ENCODE data around the gene TTBK2.

The TTBK2 gene

DNA sequence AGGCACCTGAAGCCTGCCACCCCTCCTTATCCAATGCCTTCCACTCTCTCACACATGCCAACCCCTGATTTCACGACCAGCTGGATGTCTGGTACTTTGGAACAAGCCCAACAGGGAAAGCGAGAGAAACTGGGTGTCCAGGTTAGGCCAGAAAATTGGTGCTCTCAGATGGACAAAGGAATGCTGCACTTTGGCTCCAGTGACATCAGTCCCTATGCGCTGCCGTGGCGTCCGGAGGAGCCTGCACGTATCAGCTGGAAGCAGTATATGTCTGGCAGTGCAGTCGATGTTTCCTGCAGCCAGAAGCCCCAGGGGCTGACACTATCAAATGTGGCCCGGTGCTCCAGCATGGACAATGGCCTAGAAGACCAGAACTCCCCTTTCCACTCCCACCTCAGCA, 228.8 kb downstream of the TTBK2 start:
- Histone ChIP-seq H4K20me1 (ENCODE audit: insufficient read depth, low read length) (no peaks in the 10 kb centered on the region), H3K4me1 (ENCODE audit: low read length) (no peaks in the 10 kb centered on the region), H3F3A (ENCODE audit: insufficient read depth, low read length) (no peaks in the 10 kb centered on the region; the same call in 1 of the 2 replicates), H3K4me2 (ENCODE audit: low read depth, low read length) (no peak overlapping the region), H3K4me3 (ENCODE audit: low read length) (no peak overlapping the region), H3K79me2 (ENCODE audit: low read length) (no peaks in the 10 kb centered on the region), H3K27ac (ENCODE audit: low read length) (no peak overlapping the region), H3K9ac (ENCODE audit: low read length) (no peak overlapping the region), H3K27me3 (replicated peaks; ENCODE audit: insufficient read depth, low read length) (no peaks in the 10 kb centered on the region), H2AFZ (ENCODE audit: low read length) (no peak overlapping the region), H3K36me3 (replicated peaks; ENCODE audit: insufficient read depth, low read length) (no peaks in the 10 kb centered on the region), H3K9me2 (replicated peaks; ENCODE audit: insufficient read depth, low read length) (no peaks in the 10 kb centered on the region), H3K9me3 (replicated peaks; ENCODE audit: insufficient read depth, low read length) (no peaks in the 10 kb centered on the region)
- DNase-seq = no peak
- TF ChIP-seq CTCF (IDR thresholded peaks at IDR 0.05; ENCODE audit: low read length) (no peak), EZH2 (optimal IDR thresholded peaks at IDR 0.05; ENCODE audit: low read depth, low read length) (no peak), EZH2phosphoT487 (IDR thresholded peaks at IDR 0.05; ENCODE audit: low read length) (no peak)

DNA sequence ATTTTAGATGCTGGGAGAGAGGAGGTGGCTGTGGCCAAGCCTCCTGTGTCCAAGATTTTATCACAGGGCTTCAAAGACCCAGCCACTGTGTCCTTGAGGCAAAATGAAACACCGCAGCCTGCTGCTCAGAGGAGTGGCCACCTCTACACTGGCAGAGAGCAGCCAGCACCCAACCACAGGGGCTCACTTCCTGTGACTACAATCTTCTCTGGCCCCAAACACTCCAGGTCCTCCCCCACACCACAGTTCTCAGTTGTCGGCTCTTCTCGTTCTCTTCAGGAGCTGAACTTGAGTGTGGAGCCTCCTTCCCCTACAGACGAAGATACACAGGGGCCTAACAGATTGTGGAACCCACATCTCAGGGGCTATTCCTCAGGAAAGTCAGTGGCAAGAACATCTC, 229.3 kb downstream of the TTBK2 start:
- no peaks in the 10 kb centered on the region for H3K27me3 ChIP-seq (replicated peaks; ENCODE audit: insufficient read depth, low read length)
- H3K4me1 ChIP-seq (ENCODE audit: low read length) = no peaks in the 10 kb centered on the region
- no peaks in the 10 kb centered on the region for H4K20me1 ChIP-seq (ENCODE audit: insufficient read depth, low read length)
- H2AFZ ChIP-seq (ENCODE audit: low read length) = no peak overlapping the region
- no peaks in the 10 kb centered on the region for H3F3A ChIP-seq (ENCODE audit: insufficient read depth, low read length)
- TF ChIP-seq EZH2phosphoT487 (IDR thresholded peaks at IDR 0.05; ENCODE audit: low read length) (no peak), CTCF (IDR thresholded peaks at IDR 0.05; ENCODE audit: low read length) (no peak), EZH2 (optimal IDR thresholded peaks at IDR 0.05; ENCODE audit: low read depth, low read length) (no peak)
- no peaks in the 10 kb centered on the region for H3K79me2 ChIP-seq (ENCODE audit: low read length)
- no peak for DNase-seq
- H3K4me3 ChIP-seq (ENCODE audit: low read length) = no peak overlapping the region
- no peak overlapping the region for H3K27ac ChIP-seq (ENCODE audit: low read length)
- H3K9me2 ChIP-seq (replicated peaks; ENCODE audit: insufficient read depth, low read length) = no peaks in the 10 kb centered on the region
- no peaks in the 10 kb centered on the region for H3K36me3 ChIP-seq (replicated peaks; ENCODE audit: insufficient read depth, low read length)
- H3K9me3 ChIP-seq (replicated peaks; ENCODE audit: insufficient read depth, low read length) = no peaks in the 10 kb centered on the region
- H3K9ac ChIP-seq (ENCODE audit: low read length) = no peak overlapping the region
- H3K4me2 ChIP-seq (ENCODE audit: low read depth, low read length) = no peak overlapping the region

All from MM.1S (cell line).